CD14-positive monocyte (primary cell): ENCODE results near the gene TBC1D19. TPM values are rescaled to one million over a fixed set of nuclear protein-coding genes. Genes with fewer than 3 reads are reported as not detected.

Experiments
- DNase-seq, 3 donors: peaks; one replicate each; pipeline ENCODE4 v3.0.0-alpha.2; 2011 to 2022
- H2AFZ ChIP-seq: 2 replicates; pipeline ENCODE4 v1.6.0; 2012; ENCODE audit warnings: mild to moderate bottlenecking, low read depth, low read length, inconsistent platforms; ENCODE audit not compliant: insufficient read depth, poor library complexity, severe bottlenecking
- H3K27ac ChIP-seq, 2 donors: 1 replicate in 1 of 2; 2 replicates in 1 of 2; pipeline ENCODE4 v1.5.1; 2012 to 2013; ENCODE audit warnings: low read length in 2 of 2, control low read depth in 1 of 2, inconsistent platforms in 1 of 2, low read depth in 1 of 2, mild to moderate bottlenecking in 1 of 2
- H3K27me3 ChIP-seq, 2 donors: one replicate each; pipeline versions ENCODE4 v1.6.0 to v1.6.1; 2011 to 2013; ENCODE audit warnings: low read length in 2 of 2; ENCODE audit not compliant: control insufficient read depth in 2 of 2, insufficient read depth in 2 of 2
- H3K36me3 ChIP-seq, 2 donors: replicated peaks in 1 of 2; 1 replicate in 1 of 2; 2 replicates in 1 of 2; pipeline versions ENCODE4 v1.5.1 to v1.6.1; 2012 to 2013; ENCODE audit warnings: low read length in 2 of 2, control low read depth in 1 of 2, inconsistent platforms in 1 of 2, mild to moderate bottlenecking in 1 of 2; ENCODE audit not compliant: insufficient read depth in 2 of 2, control insufficient read depth in 1 of 2
- H3K4me1 ChIP-seq, 2 donors: 1 replicate in 1 of 2; 2 replicates in 1 of 2; pipeline versions ENCODE4 v1.5.1 to v1.6.1; 2012 to 2013; ENCODE audit warnings: low read length in 2 of 2, control low read depth in 1 of 2, inconsistent platforms in 1 of 2, mild to moderate bottlenecking in 1 of 2, moderate library complexity in 1 of 2; ENCODE audit not compliant: insufficient read depth in 2 of 2, control insufficient read depth in 1 of 2
- H3K4me2 ChIP-seq: replicated peaks from 2 replicates; pipeline ENCODE3; 2012; ENCODE audit warnings: low read length, moderate library complexity, mild to moderate bottlenecking; ENCODE audit not compliant: poor library complexity, severe bottlenecking; ENCODE audit errors: extremely low read depth
- H3K4me3 ChIP-seq, 3 experiments: fragments of 200-600 bp in 1 of 3; sonication (generic) in 1 of 3; replicated peaks in 1 of 3; 1 replicate in 2 of 3; 2 replicates in 1 of 3; pipeline ENCODE4 v1.5.1; 2011 to 2013; ENCODE audit warnings: low read length in 3 of 3, mild to moderate bottlenecking in 3 of 3, control low read depth in 2 of 3, low read depth in 2 of 3, inconsistent platforms in 1 of 3, moderate library complexity in 1 of 3
- H3K79me2 ChIP-seq: 2 replicates; pipeline ENCODE4 v1.6.0; 2012; ENCODE audit warnings: mild to moderate bottlenecking, control low read depth, inconsistent platforms, low read length, moderate library complexity; ENCODE audit not compliant: insufficient read depth
- H3K9ac ChIP-seq: 2 replicates; pipeline ENCODE4 v1.6.0; 2017; ENCODE audit warnings: low read length, mild to moderate bottlenecking; ENCODE audit not compliant: insufficient read depth, poor library complexity, severe bottlenecking
- H3K9me3 ChIP-seq, 2 donors: replicated peaks in 1 of 2; 1 replicate in 1 of 2; 2 replicates in 1 of 2; pipeline versions ENCODE4 v1.5.1 to v1.6.1; 2012 to 2013; ENCODE audit warnings: low read length in 2 of 2, control low read depth in 1 of 2; ENCODE audit not compliant: control insufficient read depth in 1 of 2, insufficient read depth in 1 of 2
- H4K20me1 ChIP-seq: 2 replicates; pipeline ENCODE4 v1.6.0; 2012; ENCODE audit warnings: mild to moderate bottlenecking, low read length, control low read depth, moderate library complexity; ENCODE audit not compliant: insufficient read depth
- H3K27ac Mint-ChIP-seq, 7 donors: one replicate each; pipeline ENCODE4 v1.8.0; 2020; ENCODE audit warnings: mild to moderate bottlenecking in 7 of 7, mixed read lengths in 7 of 7, moderate library complexity in 6 of 7, inconsistent platforms in 2 of 7
- H3K27me3 Mint-ChIP-seq, 3 donors: one replicate each; pipeline ENCODE4 v1.8.0; 2021 to 2022; ENCODE audit warnings: low read depth in 3 of 3, mild to moderate bottlenecking in 3 of 3, mixed read lengths in 3 of 3, moderate library complexity in 3 of 3, inconsistent platforms in 1 of 3
- H3K36me3 Mint-ChIP-seq, 2 donors: one replicate each; pipeline ENCODE4 v1.8.0; 2020; ENCODE audit warnings: mixed read lengths in 2 of 2, inconsistent platforms in 1 of 2, mild to moderate bottlenecking in 1 of 2
- H3K4me1 Mint-ChIP-seq: one replicate; pipeline ENCODE4 v1.8.0; 2020; ENCODE audit warnings: mild to moderate bottlenecking, mixed read lengths
- H3K4me3 Mint-ChIP-seq, 2 donors: one replicate each; pipeline ENCODE4 v1.8.0; 2020; ENCODE audit warnings: mild to moderate bottlenecking in 2 of 2, mixed read lengths in 2 of 2, moderate library complexity in 1 of 2
- H3K9me3 Mint-ChIP-seq, 7 donors: one replicate each; pipeline ENCODE4 v1.8.0; 2020 to 2022; ENCODE audit warnings: mixed read lengths in 7 of 7, mild to moderate bottlenecking in 6 of 7, moderate library complexity in 6 of 7, inconsistent platforms in 2 of 7
- WGBS: methylation state at CpG from one replicate; pipeline ENCODE4 v1.1.5; 2013; ENCODE audit warnings: missing lambda C conversion rate; ENCODE audit not compliant: insufficient coverage; 5-methylcytosine and 5-hydroxymethylcytosine counted together
- intact Hi-C, 2 donors: fragments of 100-400 bp; cut with micrococcal nuclease; formaldehyde crosslinking; loops; one replicate each; pipeline versions ENCODE4 v1.15.0 to v1.15.1; 2023
- polyA plus RNA-seq, 3 donors: library from polyadenylated mRNA; depleted of rRNA in 1 of 3; unstranded in 2 of 3; stranded (reverse) in 1 of 3; fragments of 300-500 nt in 2 of 3; fragments of >200 nt in 1 of 3; fragmentation: Illumina TruSeq in 2 of 3; gene quantifications; 1 replicate in 2 of 3; 2 replicates in 1 of 3; pipeline ENCODE4 v1.2.3, GENCODE V29; 2012 to 2021
- TF ChIP-seq, protein P1 (sequence below): fragments of 200-600 bp; IDR thresholded peaks from one replicate; pipeline ENCODE4 v1.8.0; 2022; ENCODE audit warnings: antibody characterized with exemption, mild to moderate bottlenecking

Gene TBC1D19
- polyA plus RNA-seq, 3 donors, result 0.19 to 0.84 (median 0.33) TPM

DNA sequence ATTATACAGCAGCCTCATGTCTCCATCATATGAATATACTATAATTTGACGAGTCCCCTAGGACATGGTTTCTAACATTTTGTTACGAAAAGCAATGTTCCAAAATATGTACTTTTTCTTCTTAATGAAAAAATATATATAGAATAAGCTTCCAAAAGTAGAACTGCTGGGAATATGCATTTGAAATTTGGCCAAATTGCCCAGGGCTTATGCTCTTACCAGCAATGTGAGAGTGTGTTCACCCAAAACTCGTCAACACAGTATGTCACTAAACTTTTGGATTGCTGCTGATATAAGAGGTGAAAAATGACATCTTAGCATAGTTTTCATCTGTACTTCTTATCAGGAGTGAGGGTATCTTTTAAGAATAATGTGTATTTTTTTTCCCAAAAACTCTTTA lies 212.2 kb downstream of the TBC1D19 start:
- H3K4me1 Mint-ChIP-seq, result peaks cover 12% of the 10 kb centered on the region
- DNase-seq, result no peak
- H3K4me3 ChIP-seq, result no peak overlapping the region
- H3K36me3 ChIP-seq, result no peaks in the 10 kb centered on the region
- H2AFZ ChIP-seq, result no peak overlapping the region
- H4K20me1 ChIP-seq, result no peaks in the 10 kb centered on the region
- H3K4me3 Mint-ChIP-seq, result no peak overlapping the region
- peaks cover 0 to 5% (median 2%) of the 10 kb centered on the region in 7 donors for H3K9me3 Mint-ChIP-seq
- H3K27ac ChIP-seq, result no peak overlapping the region
- no peaks in the 10 kb centered on the region for H3K9me3 ChIP-seq
- no peak overlapping the region for H3K4me2 ChIP-seq
- no peak overlapping the region for H3K27ac Mint-ChIP-seq
- TF ChIP-seq, protein P1, sequence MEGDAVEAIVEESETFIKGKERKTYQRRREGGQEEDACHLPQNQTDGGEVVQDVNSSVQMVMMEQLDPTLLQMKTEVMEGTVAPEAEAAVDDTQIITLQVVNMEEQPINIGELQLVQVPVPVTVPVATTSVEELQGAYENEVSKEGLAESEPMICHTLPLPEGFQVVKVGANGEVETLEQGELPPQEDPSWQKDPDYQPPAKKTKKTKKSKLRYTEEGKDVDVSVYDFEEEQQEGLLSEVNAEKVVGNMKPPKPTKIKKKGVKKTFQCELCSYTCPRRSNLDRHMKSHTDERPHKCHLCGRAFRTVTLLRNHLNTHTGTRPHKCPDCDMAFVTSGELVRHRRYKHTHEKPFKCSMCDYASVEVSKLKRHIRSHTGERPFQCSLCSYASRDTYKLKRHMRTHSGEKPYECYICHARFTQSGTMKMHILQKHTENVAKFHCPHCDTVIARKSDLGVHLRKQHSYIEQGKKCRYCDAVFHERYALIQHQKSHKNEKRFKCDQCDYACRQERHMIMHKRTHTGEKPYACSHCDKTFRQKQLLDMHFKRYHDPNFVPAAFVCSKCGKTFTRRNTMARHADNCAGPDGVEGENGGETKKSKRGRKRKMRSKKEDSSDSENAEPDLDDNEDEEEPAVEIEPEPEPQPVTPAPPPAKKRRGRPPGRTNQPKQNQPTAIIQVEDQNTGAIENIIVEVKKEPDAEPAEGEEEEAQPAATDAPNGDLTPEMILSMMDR, result no peak
- WGBS, result no CpG with 5 or more reads among the region's 3 CpGs
- no peaks in the 10 kb centered on the region for H3K36me3 Mint-ChIP-seq
- H3K79me2 ChIP-seq, result no peaks in the 10 kb centered on the region
- H3K27me3 ChIP-seq, result no peaks in the 10 kb centered on the region
- H3K9ac ChIP-seq, result no peak overlapping the region
- peaks cover 2 to 5% (median 5%) of the 10 kb centered on the region in 3 donors for H3K27me3 Mint-ChIP-seq
- H3K4me1 ChIP-seq, result peaks cover 5 to 7% of the 10 kb centered on the region in 2 donors
- intact Hi-C loops, result no loop called here

DNA sequence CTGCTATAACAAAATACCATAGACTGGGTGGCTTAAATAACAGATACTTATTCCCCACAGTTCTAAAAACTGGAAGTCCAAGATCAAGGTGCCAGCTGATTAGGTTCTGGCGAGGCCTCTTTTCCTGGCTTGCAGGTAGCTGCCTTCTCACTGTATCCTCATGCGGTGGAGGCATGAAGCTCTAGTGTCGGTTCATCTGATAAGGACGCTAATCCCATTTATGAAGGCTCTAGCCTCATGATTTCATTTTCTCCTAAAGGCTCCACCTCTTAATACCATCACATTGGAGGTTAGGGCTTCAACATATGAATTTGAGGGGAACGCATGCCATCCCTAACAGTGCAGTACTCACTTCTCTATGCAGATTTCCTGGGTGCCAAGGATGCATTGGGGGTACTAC lies 218.9 kb downstream of the TBC1D19 start:
- Mint-ChIP-seq H3K4me1 (peaks cover 13% of the 10 kb centered on the region), H3K4me3 (no peak overlapping the region), H3K9me3 (peaks cover 0 to 3% (median 2%) of the 10 kb centered on the region in 7 donors), H3K27ac (no peak overlapping the region), H3K36me3 (no peaks in the 10 kb centered on the region), H3K27me3 (peaks cover 0 to 10% (median 3%) of the 10 kb centered on the region in 3 donors)
- no peak for DNase-seq
- no peak overlapping the region for H3K4me3 ChIP-seq
- 93% methylated on average over 4 of the region's 5 CpGs for WGBS
- intact Hi-C loops, result no loop called here
- H3K27ac ChIP-seq, result no peak overlapping the region
- H3K27me3 ChIP-seq, result no peaks in the 10 kb centered on the region
- H4K20me1 ChIP-seq, result no peaks in the 10 kb centered on the region
- H3K9me3 ChIP-seq, result no peaks in the 10 kb centered on the region
- TF ChIP-seq, protein P1, result no peak
- no peak overlapping the region for H2AFZ ChIP-seq
- H3K9ac ChIP-seq, result no peak overlapping the region
- H3K79me2 ChIP-seq, result no peaks in the 10 kb centered on the region
- H3K36me3 ChIP-seq, result no peaks in the 10 kb centered on the region
- H3K4me2 ChIP-seq, result no peak overlapping the region
- H3K4me1 ChIP-seq, result peaks cover 0 to 2% of the 10 kb centered on the region in 2 donors
